Ectodermal cell (in vitro differentiated cells): Measurements from ENCODE around the gene STX10.
A peak's percentile ranks its signal among the peaks of the same experiment; 100 is the strongest.
"Not testable (repeated sequence)": the region's sequence is repeated elsewhere in the genome, so short reads cannot be mapped to it uniquely, and the experiment has no call there.

ENCODE experiments used
- H3K27ac ChIP-seq: 2 replicates; pipeline ENCODE4 v1.7.0; 2013; ENCODE audit warnings: mild to moderate bottlenecking, low read depth, low read length; ENCODE audit not compliant: insufficient read depth, poor library complexity, severe bottlenecking
- H3K27me3 ChIP-seq: 2 replicates; pipeline ENCODE4 v1.7.0; 2013; ENCODE audit warnings: mild to moderate bottlenecking, low read length; ENCODE audit not compliant: insufficient read depth, control insufficient read depth, poor library complexity, severe bottlenecking
- H3K36me3 ChIP-seq: one replicate; pipeline ENCODE4 v1.7.0; 2013; ENCODE audit warnings: low read length; ENCODE audit not compliant: control insufficient read depth, insufficient read depth
- H3K4me1 ChIP-seq: one replicate; pipeline ENCODE4 v1.7.0; 2013; ENCODE audit warnings: low read length; ENCODE audit not compliant: control insufficient read depth, insufficient read depth
- H3K4me3 ChIP-seq: 2 replicates; pipeline ENCODE4 v1.7.0; 2013; ENCODE audit warnings: low read depth, low read length, control low read depth; ENCODE audit not compliant: insufficient read depth
- H3K9me3 ChIP-seq: 2 replicates; pipeline ENCODE4 v1.7.0; 2013; ENCODE audit warnings: mild to moderate bottlenecking, low read length, moderate library complexity; ENCODE audit not compliant: control insufficient read depth
- WGBS, 2 experiments: methylation state at CpG; one replicate each; pipeline ENCODE4 v1.1.7; 2013; ENCODE audit warnings: missing lambda C conversion rate in 2 of 2; 5-methylcytosine and 5-hydroxymethylcytosine counted together

Gene STX10

DNA sequence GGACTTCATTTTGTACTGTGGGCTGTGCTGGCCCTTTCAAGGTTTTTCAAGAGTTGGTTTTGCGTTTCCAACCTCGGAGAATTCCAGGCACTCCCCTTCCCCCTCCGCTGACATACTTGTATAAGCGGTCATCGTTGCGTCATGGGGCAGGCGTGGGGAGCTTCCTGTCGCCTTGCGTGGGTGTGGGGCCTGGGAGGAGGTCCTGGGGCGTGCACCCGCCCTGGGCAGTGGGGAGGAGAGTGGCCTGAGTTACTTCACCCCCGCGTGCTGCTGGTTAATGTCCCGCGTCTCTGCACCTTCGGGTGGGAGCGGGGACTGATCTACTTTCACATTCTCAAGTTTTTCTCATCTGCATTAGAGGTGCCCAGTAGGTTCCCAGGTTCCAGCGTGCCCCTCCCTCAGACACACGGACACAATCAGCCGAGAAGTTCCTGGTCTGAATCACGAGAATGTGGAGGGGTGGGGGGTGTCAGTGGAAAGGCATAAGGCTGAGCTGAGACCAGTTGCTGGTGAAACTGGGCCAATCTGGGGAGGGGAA is 4.1 kb upstream of the STX10 start:
- peak overlapping the region; percentile 86 for H3K27ac ChIP-seq
- peak overlapping the region; percentile 84 for H3K4me3 ChIP-seq
- 1% methylated on average over 21 of the region's 21 CpGs for WGBS, 2 experiments
- no peaks in the 10 kb centered on the region for H3K9me3 ChIP-seq
- H3K27me3 ChIP-seq, result no peaks in the 10 kb centered on the region
- no peaks in the 10 kb centered on the region for H3K36me3 ChIP-seq
- peaks cover 6% of the 10 kb centered on the region for H3K4me1 ChIP-seq

DNA sequence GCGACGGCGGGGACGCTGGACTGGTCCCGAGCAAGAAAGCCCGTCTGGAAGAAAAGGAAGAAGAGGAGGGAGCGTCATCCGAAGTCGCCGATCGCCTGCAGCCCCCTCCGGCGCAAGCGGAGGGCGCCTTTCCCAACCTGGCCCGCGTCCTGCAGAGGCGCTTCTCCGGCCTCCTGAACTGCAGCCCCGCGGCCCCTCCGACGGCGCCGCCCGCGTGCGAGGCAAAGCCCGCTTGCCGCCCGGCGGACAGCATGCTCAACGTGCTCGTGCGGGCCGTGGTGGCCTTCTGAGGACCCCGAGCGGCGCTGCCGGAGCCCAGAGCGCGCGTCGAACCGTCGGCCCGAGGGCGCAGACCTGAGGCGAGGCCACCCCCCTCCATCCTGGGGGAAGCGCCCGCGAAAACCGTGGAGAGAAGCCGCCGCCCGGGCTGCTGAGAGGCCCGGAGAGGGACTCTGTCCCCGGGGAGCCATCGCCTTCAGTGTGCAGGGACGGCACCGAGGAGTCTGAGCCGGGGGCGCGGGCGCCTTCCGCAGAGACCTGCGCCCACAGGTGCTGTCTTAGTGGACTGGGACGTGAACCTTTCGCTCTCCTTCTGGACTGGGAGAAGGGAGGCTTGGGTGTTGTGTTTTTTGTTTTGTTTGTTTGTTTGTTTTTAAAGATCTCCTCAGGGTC is 3.5 kb upstream of the STX10 start:
- WGBS, 2 experiments, result 0 to 1% methylated on average over 69 of the region's 69 CpGs

DNA sequence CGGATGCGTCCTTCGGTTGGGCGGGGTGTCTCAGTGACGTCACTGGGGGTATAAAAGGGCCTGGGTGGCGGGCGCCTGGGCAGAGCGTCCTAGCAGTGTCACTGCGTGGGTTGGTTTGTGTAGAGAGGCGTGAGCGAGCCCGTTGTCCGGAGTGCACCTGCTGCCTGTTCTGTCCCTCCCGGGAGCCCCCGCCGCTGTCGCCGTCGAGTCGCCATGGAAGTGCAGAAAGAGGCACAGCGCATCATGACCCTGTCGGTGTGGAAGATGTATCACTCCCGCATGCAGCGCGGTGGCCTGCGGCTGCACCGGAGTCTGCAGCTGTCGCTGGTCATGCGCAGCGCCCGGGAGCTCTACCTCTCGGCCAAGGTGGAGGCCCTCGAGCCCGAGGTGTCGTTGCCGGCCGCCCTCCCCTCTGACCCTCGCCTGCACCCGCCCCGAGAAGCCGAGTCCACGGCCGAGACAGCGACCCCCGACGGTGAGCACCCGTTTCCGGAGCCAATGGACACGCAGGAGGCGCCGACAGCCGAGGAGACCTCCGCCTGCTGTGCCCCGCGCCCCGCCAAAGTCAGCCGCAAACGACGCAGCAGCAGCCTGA is 2.9 kb upstream of the STX10 start:
- Histone ChIP-seq H3K9me3 (no peaks in the 10 kb centered on the region), H3K36me3 (no peaks in the 10 kb centered on the region), H3K27me3 (no peaks in the 10 kb centered on the region), H3K4me1 (peaks cover 6% of the 10 kb centered on the region), H3K4me3 (peak overlapping the region; percentile 84), H3K27ac (peak overlapping the region; percentile 97)
- 0% methylated on average over 59 of the region's 59 CpGs for WGBS, 2 experiments

More for the DNA sequence above, 3.5 kb upstream of the STX10 start:
- no peaks in the 10 kb centered on the region for H3K36me3 ChIP-seq
- H3K9me3 ChIP-seq, result no peaks in the 10 kb centered on the region
- H3K27me3 ChIP-seq, result no peaks in the 10 kb centered on the region
- H3K4me1 ChIP-seq, result peaks cover 6% of the 10 kb centered on the region
- peak overlapping the region; percentile 97 for H3K27ac ChIP-seq
- peak overlapping the region; percentile 84 for H3K4me3 ChIP-seq

DNA sequence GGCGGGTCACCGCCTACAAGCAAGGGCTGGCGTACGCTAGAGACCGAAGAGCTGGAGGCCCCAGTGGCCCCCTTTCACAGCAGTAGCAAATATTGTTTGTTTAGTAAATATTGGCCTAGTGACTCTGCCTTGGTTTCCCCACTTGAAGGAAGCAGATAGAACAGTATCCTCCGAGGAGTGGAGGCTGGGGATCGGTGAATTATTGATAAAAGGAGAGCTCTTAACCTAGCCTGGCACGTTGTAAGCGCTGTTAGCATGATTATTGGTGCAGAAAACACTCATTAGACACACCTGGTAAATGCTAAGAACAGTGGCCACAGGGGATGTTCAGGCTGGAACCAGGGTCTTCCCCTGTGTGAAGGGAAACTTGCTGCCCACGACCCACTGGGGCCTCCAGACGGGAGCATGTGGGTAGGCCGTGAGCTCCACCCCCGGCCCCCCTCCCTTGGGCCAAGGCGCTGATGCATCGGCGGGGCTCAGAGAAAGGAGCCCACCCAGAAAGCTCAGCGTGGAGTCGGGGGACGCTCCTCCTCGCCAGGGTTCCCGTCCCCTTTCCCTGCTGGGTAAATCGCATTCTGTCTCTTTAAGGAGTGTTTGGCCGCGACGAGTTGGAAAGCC is 2.3 kb upstream of the STX10 start:
- Histone ChIP-seq H3K36me3 (no peaks in the 10 kb centered on the region), H3K9me3 (no peaks in the 10 kb centered on the region), H3K27ac (peak overlapping the region; percentile 97), H3K4me3 (peak overlapping the region; percentile 84), H3K27me3 (no peaks in the 10 kb centered on the region), H3K4me1 (peaks cover 6% of the 10 kb centered on the region)
- 0 to 1% methylated on average over 25 of the region's 25 CpGs for WGBS, 2 experiments

DNA sequence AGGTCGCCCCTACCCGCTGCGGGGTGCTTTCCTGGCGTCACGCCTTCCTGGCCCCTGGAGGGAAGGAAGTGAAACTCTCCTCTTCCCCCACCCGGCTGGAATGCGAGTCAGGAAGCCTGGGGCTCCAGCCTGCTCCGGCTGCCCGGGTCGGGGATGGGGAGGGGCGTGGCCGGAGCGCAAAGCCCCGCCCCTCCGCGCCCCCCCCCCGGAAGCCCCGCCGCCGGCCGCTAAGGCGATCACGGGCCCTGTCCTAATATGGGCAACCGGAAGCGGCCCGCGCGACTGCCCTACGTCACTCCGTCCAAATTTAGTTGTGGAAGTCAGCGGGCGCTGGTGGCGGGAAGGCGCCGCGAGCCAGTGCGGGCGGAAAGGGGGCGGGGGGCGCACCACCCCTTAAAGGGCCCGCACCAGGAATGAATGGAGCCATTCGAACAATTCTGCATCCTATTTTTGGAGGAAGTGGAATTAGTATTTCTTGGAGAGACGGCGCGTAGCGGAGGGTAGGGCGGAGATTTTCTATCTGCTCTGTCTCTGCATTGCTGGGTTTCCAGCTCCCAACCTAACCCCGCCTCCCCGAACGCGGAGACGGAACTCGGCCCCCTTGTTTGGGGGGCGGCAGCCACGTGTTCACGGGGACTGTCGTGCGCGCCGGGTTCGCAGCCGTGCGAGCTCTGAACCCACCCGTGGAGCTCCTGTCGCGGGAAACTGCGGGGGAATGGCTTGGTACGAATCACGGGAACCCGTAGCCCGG is 1.6 kb upstream of the STX10 start:
- WGBS, 2 experiments, result 0% methylated on average over 71 of the region's 71 CpGs
- Histone ChIP-seq H3K27ac (peak overlapping the region; percentile 97), H3K27me3 (no peaks in the 10 kb centered on the region), H3K4me1 (peaks cover 6% of the 10 kb centered on the region), H3K4me3 (peak overlapping the region; percentile 89), H3K9me3 (no peaks in the 10 kb centered on the region), H3K36me3 (no peaks in the 10 kb centered on the region)

DNA sequence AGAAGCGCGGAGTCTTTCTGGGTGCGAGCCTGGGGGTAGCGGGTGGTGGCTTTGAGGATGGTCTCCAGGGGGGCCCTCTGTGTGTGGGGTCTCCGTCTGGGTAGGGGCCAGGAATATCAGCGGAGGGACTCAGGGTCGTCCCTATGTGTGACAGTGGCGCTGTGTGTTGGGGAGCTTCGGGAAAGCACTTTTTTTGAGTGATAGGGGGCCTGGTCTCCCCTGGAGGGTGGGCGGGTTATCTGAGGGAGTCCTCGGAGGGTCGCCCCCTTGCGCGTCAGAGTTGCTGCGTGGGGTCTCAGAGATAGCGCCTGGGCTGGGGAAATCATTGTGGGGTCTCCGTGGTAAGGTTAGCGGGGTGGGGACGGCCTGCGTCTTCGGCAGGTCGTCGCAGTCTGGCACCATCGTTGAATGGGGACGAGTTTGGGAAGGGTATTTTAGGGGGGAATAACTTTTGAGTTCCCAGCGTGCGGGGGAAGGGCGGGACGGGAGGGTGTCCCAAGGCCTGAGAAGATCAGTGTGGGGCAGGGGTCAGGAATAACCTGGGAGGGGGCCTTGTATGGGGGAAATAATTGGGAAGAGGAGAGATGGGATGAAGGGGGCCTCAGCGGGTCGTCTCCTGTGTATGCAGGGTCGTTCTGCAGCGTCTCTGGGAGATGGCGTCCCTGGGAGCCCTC is 893 bp upstream of the STX10 start:
- H3K4me3 ChIP-seq, result peak overlapping the region; percentile 89
- no peaks in the 10 kb centered on the region for H3K27me3 ChIP-seq
- H3K9me3 ChIP-seq, result no peaks in the 10 kb centered on the region
- H3K27ac ChIP-seq, result peak overlapping the region; percentile 85
- 0 to 1% methylated on average over 34 of the region's 34 CpGs for WGBS, 2 experiments
- H3K36me3 ChIP-seq, result no peaks in the 10 kb centered on the region
- peaks cover 6% of the 10 kb centered on the region for H3K4me1 ChIP-seq

DNA sequence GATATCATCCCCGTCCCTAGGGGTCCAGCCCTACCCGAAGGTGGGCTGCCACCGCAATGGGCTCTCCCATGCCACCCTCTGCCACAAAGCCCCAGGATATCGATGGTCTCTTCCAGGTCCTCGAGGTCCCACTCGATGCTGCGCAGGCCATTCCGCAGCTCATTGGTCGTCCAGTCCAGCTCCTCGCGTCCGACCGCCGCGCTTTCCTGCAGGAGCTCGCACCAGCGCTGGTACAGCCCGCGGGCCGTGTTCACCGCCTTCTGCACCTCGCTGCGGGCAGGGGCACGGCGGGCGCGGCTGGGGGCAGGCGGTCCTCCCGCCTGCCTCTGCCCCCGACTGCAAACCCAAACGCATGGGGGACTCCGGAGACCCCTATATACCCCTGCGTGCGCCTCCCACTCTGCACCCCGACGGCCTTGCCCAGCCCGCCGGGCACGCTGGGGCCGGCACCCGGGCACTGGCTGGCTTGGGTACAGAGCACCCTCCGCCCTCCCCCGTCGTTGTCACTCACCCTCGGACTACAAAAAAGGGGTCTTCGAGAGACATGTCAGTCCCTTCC is 468 bp downstream of the STX10 start:
- no peaks in the 10 kb centered on the region for H3K36me3 ChIP-seq
- WGBS, 2 experiments, result 1% methylated on average over 46 of the region's 46 CpGs
- H3K4me1 ChIP-seq, result peaks cover under 1% of the 10 kb centered on the region
- H3K27ac ChIP-seq, result no peak overlapping the region
- H3K9me3 ChIP-seq, result no peaks in the 10 kb centered on the region
- peak overlapping the region; percentile 89 for H3K4me3 ChIP-seq
- no peaks in the 10 kb centered on the region for H3K27me3 ChIP-seq

DNA sequence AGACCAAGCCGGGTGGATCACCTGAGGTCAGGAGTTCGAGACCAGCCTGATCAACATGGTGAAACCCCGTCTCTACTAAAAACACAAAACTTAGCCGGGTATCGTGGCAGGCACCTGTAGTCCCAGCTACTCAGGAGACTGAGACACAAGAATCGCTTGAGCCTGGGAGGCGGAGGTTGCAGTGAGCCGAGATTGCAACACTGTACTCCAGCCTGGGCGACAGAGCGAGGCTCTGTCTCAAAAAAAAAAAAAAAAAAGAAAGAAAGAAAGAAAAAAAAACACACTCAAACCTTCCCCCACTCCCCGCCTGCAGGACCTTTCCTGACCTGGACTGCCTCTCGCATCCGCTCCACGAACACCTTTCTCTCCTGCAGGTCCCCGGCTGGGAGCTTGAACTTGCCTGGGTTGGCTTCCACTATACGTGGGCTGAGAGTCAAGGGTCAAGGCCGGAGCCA is 975 bp downstream of the STX10 start:
- not testable (repeated sequence) for H3K9me3 ChIP-seq, H3K36me3 ChIP-seq, H3K27me3 ChIP-seq, H3K4me1 ChIP-seq, H3K27ac ChIP-seq
- H3K4me3 ChIP-seq, result peak overlapping the region; percentile 89
- 63 to 65% methylated on average over 17 of the region's 17 CpGs for WGBS, 2 experiments

DNA sequence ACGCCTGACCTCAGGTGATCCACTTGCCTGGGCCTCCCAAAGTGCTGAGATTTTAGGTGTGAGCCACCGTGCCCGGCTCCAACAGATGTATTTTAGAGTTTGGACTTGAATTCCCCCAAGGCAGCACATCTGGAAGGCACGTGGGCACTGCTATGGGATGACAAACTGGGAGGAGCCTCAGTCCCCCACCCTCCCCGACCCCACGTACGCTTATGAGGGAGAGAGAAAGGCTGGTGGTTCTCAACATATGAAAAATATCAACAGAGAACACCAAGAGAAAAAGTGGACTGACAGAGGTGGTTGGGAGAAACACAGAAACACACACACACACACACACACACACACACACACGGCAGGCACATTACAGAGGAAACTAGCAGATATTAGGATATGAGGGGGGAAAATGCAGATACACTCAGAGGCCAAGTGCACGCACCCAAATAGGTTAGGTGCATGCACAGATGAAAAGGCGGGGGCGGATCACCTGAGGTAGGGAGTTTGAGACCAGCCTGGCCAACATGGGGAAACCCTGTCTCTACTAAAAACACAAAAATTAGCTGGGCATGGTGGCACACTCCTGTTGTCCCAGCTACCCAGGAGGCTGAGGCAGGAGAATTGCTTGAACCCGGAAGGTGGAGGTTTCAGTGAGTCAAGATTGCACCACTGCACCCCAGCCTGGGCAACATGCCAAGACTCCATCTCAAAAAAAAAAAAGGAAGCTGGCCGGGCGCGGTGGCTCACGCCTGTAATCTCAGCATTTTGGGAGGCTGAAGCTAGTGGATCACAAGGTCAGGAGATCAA is 3.2 kb downstream of the STX10 start:
- Histone ChIP-seq H3K4me1 (no peaks in the 10 kb centered on the region), H3K27ac (no peak overlapping the region), H3K27me3 (no peaks in the 10 kb centered on the region), H3K9me3 (no peaks in the 10 kb centered on the region), H3K36me3 (no peaks in the 10 kb centered on the region), H3K4me3 (no peak overlapping the region)
- WGBS, 2 experiments, result 88 to 89% methylated on average over 12 to 16 of the region's 16 CpGs
